OCI-LY1 (cell line): ENCODE data around the gene TAS1R1.

Experiments used
- CTCF ChIP-seq: fragments of 200-600 bp; sonication (generic), shearing (Covaris generic); IDR thresholded peaks from 2 replicates; pipeline ENCODE4 v1.5.1; 2017; ENCODE audit warnings: mild to moderate bottlenecking, antibody characterized with exemption, low read length, moderate library complexity, mixed read lengths
- EZH2 ChIP-seq: fragments of 200-600 bp; sonication (generic), shearing (Covaris generic); IDR thresholded peaks from 2 replicates; pipeline ENCODE4 v1.8.0; 2017; ENCODE audit warnings: borderline replicate concordance, mixed run types, mild to moderate bottlenecking, antibody characterized with exemption, low read length, moderate library complexity, mixed read lengths

DNA sequence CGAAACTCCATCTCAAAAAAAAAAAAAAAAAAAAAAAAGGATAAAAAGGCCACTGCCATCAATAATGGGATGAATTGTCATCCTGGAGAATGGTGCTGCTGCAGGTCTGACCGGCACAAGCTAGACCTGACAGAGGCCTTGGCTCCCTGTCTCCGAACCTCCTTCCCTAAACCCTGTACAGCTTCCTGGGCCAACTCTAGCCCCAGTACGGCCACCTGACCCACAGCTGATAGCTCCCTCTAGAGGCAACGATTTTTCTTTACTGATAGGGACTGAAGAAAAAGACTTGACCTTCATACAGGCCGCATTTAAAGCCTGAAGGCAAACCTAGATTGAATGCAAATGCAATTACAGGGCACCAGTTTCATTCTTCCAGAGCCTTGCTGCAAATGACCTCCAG is 31.5 kb upstream of the TAS1R1 start:
- peak; percentile 67 for TF ChIP-seq CTCF
- no peak for TF ChIP-seq EZH2
